Stimulated activated CD4-positive, alpha-beta T cell treated with anti-CD3 and anti-CD28 coated beads, Interleukin-15, amount 100 ng/mL, for 1 hour (primary cell): ENCODE measurements around the gene AMN.

Experiments used
- DNase-seq, 2 donors: peaks; one replicate each; pipeline ENCODE4 v3.0.0-alpha.2; 2020; ENCODE audit warnings: low read depth in 1 of 2, low spot score in 1 of 2

AMN gene

DNA sequence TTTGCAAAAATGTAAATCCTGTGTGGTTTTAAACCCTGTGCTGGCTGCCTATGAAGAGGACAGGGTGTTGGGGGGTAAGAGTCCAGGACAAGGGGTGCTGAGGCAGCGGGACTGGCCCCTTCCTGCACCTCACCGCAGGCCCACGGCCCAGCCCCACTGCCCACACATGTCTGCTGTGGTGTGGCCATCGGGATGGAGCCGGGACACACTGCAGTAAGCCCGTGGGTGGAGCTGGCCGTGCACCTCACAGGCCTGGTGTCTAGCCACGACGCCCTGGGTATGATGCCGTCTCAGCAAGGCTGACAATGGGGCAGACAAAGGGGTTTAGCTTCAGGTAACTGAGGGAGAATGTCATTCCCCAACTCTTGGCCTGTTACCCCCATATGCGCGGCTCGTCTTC, 19.6 kb downstream of the AMN start:
- no peak for DNase-seq

DNA sequence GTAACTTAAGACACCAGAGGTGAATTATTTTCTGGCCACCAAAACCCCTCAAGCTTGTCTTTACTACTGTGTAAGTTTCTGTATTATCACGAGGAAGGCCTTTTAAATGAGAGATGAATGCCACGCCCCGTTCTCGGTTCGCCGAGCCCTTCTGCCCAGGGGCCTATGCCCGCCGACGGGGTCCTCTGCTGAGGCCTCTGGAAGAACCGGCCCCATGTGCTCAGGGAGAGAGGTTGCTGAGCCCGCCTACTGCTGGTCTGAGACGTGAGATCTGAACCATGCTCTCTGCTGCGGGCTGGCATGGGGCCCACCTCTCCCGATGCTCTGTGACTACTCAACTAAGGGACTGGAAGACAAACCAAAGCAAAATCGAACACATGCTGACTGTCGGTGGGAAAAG, 21.0 kb downstream of the AMN start:
- no peak for DNase-seq

DNA sequence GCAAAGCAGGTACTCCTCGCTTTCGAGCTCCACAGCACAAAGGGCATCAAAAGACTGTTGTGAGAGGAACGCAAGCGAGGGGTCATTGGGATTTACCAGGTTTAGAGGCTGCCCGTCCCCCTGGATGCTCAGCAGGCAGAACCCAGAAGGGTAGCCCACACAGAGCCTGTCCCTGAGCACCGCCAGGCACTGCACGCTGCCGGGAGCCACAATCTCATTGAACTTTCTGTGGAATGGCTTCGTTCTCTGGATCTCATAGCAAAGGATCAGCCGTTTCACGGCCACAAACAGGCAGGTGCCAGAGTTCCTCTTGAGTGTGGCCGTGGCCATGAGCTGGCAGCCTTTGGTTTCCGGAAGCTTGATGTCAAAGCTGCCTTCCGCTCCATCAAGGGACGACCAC, 21.5 kb downstream of the AMN start:
- no peak for DNase-seq

DNA sequence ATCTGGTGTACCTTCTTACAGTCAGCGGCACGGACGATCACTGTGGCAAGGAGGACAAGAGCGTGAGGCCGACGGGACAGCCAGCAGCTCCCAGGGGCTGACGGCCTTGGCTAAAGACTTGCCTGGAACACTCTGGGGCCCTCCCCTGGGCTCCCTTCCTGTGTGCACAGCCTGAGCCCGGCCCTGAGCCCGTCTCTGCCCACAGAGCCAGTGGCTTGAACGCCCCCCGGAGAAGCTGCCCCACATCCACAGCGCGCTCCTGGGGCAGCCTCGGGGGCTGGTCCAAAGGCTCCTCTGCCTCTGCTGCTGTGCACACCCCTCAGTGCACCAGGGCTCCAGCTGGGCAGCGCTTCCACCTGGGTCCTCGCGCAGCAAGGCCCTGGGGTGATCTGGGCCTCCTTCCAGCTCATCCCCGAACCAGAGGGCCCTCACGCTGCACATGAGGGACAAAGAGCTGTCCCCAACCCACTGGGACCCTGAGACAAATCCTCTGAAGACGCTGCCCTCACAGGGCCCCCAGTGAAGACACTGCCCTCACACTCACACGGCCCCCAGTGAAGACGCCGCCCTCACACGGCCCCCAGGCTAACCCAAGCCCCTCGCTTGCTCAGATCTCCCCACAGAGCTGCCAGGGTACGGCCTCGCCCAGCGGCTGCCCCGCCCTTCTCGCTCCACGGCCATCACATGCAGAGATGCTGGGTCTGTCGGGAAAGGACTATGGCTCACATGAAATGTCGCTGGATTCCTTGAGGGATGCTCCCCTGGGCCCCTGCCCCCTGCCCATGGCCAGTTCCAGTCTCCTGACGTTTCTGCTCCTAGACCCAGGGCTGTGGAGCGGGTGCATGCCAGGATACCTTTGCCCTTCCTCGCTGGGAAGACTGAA, 22.2 kb downstream of the AMN start:
- no peak for DNase-seq

DNA sequence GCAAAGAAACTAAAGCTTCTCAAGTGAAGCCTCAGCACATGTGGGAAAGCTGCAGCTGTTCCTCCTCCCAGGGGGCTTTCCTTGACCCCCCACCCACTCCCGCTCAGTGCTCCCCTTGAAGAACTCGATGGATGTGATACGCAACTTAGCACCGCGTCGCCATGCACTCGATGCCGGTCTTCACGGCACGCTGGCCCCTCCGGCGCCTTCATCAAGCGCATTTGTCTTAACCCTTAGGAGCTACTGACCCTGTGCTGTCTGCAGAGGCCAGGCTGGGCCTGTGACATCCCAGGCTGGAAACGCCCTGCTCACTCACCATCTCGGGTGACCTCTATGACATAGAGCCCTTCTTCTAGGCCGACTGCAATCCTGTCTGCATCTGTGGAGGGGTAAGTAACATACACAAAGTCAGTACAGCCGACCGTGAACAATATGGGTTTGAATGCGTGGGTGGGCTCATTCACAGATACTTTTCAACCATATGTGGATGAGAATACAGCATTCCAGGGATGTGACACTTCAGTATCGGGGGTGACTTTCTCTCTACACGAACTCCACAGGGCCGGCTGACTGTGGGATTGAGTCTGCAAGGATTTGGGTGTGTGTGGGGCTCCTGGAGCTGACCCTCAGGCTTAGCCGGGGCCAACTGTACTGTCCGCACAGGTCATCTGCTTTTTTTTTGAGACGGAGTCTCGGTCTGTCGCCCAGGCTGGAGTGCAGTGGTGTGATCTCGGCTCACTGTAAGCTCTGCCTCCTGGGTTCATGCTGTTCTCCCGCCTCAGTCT, 23.1 kb downstream of the AMN start:
- DNase-seq = no peak

DNA sequence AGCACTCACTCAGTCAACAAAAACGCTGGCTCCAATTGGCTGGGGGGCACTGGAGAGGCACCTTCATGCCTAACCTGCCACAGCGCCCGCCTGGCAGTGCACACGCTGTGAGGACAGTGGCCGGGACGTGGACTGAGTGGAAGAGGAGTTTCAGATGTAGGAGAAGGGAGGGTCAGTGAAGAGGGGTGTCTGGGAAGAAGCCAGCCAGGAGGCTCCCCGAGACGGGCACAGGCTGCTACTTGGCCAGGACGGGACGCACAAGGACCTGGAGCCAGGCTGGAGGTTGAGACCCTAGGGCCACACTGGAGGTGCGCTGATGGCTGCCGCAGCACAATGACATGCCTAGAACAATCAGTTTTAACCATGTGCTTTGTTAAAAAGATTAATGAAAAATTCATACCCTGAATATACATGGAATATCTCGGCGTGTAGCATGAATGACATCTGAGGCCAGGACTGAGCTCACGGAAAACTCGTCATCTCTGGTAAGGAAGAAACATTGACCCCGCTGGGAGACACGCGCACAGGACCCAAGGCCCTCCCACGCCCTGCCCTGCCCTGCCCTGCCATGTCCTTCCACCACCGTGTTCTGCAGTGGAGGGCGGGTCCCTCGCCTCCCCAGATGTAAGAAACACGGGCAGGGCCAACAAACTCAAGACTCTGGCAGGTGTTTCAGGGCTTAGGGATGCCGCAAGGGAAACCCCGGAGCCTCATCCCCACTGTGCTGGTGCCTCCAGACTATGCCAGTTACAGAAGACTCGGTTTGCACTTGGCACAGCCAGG, 25.0 kb downstream of the AMN start:
- no peak for DNase-seq

GRCh38 chr14:102948698-102949061, 26.2 kb downstream of the AMN start:
- no peak for DNase-seq

- no peak for DNase-seq
Observed at GRCh38 chr14:102949062-102949800, 26.8 kb downstream of the AMN start.

DNA sequence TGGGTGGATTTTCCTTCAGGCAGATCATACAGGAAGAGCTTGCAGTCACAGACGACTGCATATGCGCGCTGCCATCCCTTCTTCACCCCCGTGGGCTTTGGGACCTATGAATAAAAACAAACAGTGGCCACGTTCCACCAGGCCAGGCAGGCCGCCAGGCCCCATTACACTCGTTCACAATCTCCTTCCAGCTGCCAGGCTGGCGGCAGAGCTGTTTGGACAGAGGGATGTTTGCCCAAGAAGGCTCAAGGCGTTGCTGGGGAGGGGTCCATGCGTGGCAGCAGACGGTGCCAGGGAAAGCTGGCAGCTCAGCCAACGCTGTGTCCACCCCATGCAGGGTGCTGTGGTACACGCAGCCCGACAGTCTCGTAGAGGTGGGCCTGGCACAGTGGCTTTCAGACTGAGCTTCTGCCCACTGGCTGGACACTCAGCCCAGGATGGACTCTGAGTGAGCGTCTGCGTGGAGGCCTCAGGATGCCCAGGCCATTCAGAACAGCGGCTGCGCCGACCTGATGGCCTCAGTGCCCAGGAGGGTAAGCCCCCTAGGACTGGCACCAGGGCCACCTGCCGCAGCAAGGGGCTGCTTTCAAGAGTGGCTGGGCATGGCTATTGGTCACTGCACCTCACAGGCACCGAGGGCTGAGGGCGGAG, 27.5 kb downstream of the AMN start:
- no peak for DNase-seq

DNA sequence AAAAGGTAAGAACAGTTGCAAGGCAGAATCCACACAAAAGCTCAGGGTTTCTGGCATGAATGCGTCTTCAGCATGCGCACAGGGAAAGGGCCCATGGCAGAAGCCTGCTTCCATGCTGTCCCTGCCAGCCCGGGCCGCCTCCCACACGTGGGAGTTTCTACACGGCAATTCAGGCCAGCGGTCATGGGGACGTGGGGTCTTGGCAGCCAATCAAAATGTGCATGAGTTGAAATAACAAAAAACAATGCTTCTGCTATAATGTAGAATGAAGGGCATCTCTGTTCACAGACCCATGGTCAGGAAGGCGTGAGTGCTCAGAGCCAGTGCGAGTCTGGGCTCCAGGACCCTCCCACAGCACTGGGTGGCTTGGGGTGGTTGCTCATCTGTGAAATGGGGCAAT, 28.6 kb downstream of the AMN start:
- DNase-seq = no peak

DNA sequence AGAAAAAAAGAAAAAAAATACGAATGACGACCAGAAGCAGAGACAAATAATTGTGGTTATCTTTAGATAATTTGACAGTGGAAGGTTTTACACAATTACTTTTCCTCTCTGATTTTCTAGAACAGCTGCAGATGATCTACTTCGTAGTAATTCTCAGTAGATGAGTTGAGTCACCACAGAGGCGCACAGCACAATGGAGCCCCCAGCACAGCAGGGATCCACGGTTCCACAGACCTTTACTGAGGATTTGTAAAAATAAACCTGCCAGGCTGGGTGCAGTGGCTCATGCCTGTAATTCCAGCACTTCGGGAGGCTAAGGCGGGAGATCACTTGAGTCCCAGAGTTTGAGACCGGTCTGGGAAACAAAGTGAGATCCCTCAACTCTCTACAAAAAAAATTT, 29.3 kb downstream of the AMN start:
- no peak for DNase-seq

DNA sequence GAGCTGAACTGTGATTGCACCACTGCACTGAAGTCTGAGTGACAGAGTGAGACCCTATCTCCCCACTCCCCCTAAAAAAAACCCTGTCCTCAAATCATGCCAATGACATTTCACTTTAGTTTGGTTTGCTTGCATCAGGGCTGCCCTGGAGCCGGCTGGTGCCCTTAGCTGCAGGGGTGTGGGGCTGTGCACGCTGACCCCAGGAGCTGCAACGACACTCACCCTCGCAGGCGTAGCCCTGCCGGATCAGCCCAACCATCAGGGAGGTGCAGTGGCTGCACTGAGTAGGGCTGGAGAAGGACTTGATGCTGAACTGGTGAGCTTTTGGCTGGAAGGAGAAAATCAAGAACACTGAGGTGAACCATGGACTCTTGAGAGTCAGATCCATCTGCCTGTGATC, 29.8 kb downstream of the AMN start:
- DNase-seq = no peak

- DNase-seq = no peak
Observed at GRCh38 chr14:102953100-102953499, 30.6 kb downstream of the AMN start.

- no peak for DNase-seq
Observed at GRCh38 chr14:102954081-102954789, 31.8 kb downstream of the AMN start.

- no peak for DNase-seq
Observed at GRCh38 chr14:102955636-102956408, 33.4 kb downstream of the AMN start.

DNA sequence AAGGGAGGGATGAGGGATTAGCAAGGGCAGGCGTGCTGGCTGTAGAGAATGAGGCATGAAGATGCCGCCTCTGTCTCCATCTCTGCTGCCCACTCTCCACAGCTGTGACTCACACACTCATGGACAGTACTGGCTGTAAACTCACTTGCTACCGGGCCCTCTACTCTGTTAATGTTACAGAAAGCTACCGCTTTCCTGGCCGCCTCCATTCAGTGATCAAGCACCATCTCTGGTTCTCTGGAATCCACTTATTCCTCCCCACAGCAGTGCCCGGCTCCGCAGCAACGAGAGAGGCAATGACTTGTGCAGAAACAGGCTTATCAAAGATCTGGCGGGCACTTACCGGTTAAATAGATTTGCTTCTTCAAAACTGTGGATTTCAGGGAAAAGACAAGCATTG, 34.8 kb downstream of the AMN start:
- DNase-seq = no peak

DNA sequence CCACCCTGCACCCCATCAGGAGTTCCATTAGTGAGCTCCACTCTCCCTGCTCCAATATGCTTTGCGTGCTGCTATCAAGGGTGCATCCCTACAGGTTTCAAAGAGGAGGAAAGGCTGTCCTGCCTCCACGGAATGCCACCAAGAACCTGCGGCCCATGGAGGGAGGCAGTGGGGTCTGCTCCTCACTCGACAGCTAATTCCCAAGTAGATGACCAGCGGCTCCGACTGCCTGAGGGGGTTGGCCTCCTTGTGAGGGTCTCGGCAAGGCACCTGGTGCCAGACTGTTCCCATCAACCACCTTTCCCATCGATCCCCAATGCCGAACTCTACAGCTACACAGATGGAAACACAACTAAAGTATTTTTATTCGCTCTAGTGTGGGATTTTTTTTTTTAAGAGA, 36.0 kb downstream of the AMN start:
- no peak for DNase-seq

DNA sequence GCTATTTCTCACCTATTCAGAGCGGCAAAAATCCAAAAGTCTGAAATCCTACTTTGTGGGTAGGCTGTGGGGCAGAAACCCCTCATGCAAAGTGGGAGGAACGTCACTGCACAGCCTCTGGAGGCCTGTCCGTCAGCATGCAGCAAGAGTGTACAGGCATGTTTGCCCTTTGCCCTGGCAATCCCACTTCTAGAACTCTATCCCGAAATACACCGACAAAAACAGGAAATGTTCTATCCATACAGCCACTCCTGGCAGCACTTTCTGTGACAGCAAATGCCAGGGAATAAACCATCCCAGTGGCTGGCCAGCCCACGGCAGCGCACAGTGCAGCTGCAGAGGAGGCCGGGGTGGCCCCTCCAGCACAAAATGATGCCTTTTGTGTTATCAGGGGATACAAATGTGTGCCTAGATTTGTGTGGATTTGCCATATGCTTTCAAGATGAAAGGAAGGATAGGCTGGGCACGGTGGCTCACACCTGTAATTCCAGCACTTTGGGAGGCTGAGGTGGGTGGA, 39.7 kb downstream of the AMN start:
- DNase-seq = no peak

DNA sequence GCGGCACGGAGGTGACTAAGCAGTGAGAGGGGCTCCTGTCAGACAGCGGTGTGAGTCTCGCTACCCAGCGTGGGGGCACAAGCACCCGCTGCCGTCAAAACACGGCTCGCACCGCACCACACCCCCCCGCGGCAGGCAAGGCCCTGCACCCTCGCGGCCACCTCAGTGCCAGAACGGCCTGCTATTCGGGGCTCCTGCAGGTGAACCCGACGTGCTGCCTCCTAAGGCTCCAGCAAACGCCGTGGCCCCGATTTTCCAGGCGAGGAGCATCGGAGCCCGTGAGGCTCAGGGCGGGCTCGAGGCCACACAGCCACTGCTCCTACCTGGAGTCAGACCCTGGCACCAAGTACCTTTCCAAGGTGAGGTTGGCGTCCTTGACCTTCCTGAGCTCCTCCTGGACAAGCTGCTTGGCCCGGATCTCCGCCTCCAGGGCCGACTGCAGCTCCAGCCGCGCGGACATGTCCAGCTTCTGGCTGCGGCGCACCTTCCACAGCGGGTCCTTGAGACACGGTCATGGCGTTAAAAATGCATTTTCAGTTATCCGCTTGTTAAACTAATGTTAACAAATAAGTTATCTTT, 41.8 kb downstream of the AMN start:
- no peak for DNase-seq
